Colonic mucosa (tissue), 4 donors: ENCODE measurements around the gene TRNT1. TPM values are rescaled to one million over a fixed set of nuclear protein-coding genes. Genes with fewer than 3 reads are reported as not detected.

Experiments
- DNase-seq: peaks from one replicate; pipeline ENCODE4 v3.0.0-alpha.2; 2020
- H3K27ac ChIP-seq: fragments of 200-600 bp; one replicate; pipeline ENCODE4 v1.8.0; 2021
- H3K27me3 ChIP-seq: fragments of 200-600 bp; one replicate; pipeline ENCODE4 v1.8.0; 2021
- H3K36me3 ChIP-seq: fragments of 200-600 bp; one replicate; pipeline ENCODE4 v1.8.0; 2021
- H3K4me1 ChIP-seq: fragments of 200-600 bp; one replicate; pipeline ENCODE4 v1.8.0; 2021; ENCODE audit warnings: mild to moderate bottlenecking
- H3K4me3 ChIP-seq: fragments of 200-600 bp; one replicate; pipeline ENCODE4 v1.8.0; 2021
- H3K9ac ChIP-seq, 2 donors: one replicate each; pipeline ENCODE4 v1.7.0; 2013; ENCODE audit warnings: control low read depth in 2 of 2, low read depth in 2 of 2, low read length in 2 of 2
- H3K9me3 ChIP-seq: fragments of 200-600 bp; one replicate; pipeline ENCODE4 v1.8.0; 2021
- intact Hi-C: fragments of 100-400 bp; cut with DNase I; formaldehyde crosslinking; loops from one replicate; pipeline ENCODE4 v1.14.1; 2022
- total RNA-seq, 2 donors: library from RNA; stranded (reverse); fragmentation: NEBNext Ultra II Directional in 1 of 2; extraction: Animal tissue kit (Norgen Biotek cat#: 25700) in 1 of 2; gene quantifications; one replicate each; pipeline ENCODE4 v1.2.1, GENCODE V29; 2021
- TF ChIP-seq, protein P1 (sequence below): fragments of 200-600 bp; IDR thresholded peaks from one replicate; pipeline ENCODE4 v1.8.0; 2022; ENCODE audit warnings: antibody characterized with exemption, mild to moderate bottlenecking
- donor health status: healthy.
- donor health status: DM: no; HTN: no; CAD: no.
- donor health status: DM: no; HTN: no; CAD: no.

The TRNT1 gene
- total RNA-seq, 2 donors from 2014 or later = 15.7 to 26.8 TPM

GRCh38 chr3:3160826-3161225, 34.1 kb downstream of the TRNT1 start:
- no peaks in the 10 kb centered on the region for H3K4me1 ChIP-seq
- H3K4me3 ChIP-seq = no peak overlapping the region
- TF ChIP-seq, protein P1, sequence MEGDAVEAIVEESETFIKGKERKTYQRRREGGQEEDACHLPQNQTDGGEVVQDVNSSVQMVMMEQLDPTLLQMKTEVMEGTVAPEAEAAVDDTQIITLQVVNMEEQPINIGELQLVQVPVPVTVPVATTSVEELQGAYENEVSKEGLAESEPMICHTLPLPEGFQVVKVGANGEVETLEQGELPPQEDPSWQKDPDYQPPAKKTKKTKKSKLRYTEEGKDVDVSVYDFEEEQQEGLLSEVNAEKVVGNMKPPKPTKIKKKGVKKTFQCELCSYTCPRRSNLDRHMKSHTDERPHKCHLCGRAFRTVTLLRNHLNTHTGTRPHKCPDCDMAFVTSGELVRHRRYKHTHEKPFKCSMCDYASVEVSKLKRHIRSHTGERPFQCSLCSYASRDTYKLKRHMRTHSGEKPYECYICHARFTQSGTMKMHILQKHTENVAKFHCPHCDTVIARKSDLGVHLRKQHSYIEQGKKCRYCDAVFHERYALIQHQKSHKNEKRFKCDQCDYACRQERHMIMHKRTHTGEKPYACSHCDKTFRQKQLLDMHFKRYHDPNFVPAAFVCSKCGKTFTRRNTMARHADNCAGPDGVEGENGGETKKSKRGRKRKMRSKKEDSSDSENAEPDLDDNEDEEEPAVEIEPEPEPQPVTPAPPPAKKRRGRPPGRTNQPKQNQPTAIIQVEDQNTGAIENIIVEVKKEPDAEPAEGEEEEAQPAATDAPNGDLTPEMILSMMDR = no peak
- no peak for DNase-seq
- H3K9ac ChIP-seq = no peak overlapping the region
- H3K27me3 ChIP-seq = no peaks in the 10 kb centered on the region
- no peak overlapping the region for H3K27ac ChIP-seq
- no peaks in the 10 kb centered on the region for H3K9me3 ChIP-seq
- H3K36me3 ChIP-seq = peaks cover 6% of the 10 kb centered on the region
- intact Hi-C loops = no loop called here

DNA sequence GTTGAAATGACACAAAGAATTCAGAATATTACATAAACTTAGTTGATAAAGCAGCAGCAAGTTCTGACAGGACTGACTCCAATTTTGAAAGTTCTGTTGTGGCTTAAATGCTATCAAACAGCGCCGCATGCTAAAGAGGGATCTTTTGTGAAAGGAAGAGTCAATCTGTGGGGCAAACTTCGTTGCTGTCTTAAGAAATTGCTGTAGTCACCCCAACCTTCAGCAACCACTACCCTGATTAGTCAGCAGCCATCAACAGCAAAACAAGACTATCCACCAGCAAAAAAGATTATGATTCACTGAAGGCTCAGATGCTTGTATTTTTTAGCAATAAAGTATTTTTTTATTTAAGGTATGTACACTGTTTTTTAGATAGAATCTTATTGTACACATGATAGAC, 38.5 kb downstream of the TRNT1 start:
- no peak for DNase-seq
- no peak overlapping the region for H3K27ac ChIP-seq
- no peak overlapping the region for H3K4me3 ChIP-seq
- no peaks in the 10 kb centered on the region for H3K9me3 ChIP-seq
- H3K27me3 ChIP-seq = no peaks in the 10 kb centered on the region
- intact Hi-C loops = no loop called here
- no peaks in the 10 kb centered on the region for H3K4me1 ChIP-seq
- H3K9ac ChIP-seq = no peak overlapping the region
- TF ChIP-seq, protein P1 = no peak
- H3K36me3 ChIP-seq = peaks cover 13% of the 10 kb centered on the region

GRCh38 chr3:3165650-3166049, 38.9 kb downstream of the TRNT1 start:
- intact Hi-C loops = no loop called here

GRCh38 chr3:3170998-3171397, 44.3 kb downstream of the TRNT1 start:
- Histone ChIP-seq H3K4me3 (no peak overlapping the region), H3K4me1 (no peaks in the 10 kb centered on the region), H3K9ac (no peak overlapping the region), H3K27ac (no peak overlapping the region), H3K9me3 (no peaks in the 10 kb centered on the region), H3K36me3 (peaks cover 9% of the 10 kb centered on the region), H3K27me3 (no peaks in the 10 kb centered on the region)
- intact Hi-C loops = loop anchor here (5.0 kb wide), 1 partner anchor 34 kb away; no protein-coding TSS in a partner anchor
- TF ChIP-seq, protein P1 = peak; percentile 16
- no peak for DNase-seq

More at GRCh38 chr3:3165650-3166049, 38.9 kb downstream of the TRNT1 start:
- Histone ChIP-seq H3K36me3 (peaks cover 15% of the 10 kb centered on the region), H3K4me3 (no peak overlapping the region), H3K4me1 (no peaks in the 10 kb centered on the region), H3K9ac (no peak overlapping the region), H3K27ac (no peak overlapping the region), H3K9me3 (no peaks in the 10 kb centered on the region), H3K27me3 (no peaks in the 10 kb centered on the region)
- DNase-seq = no peak
- TF ChIP-seq, protein P1 = no peak

- intact Hi-C loops = loop anchor here (5.0 kb wide), 1 partner anchor 35 kb away; no protein-coding TSS in a partner anchor
These were observed 45.9 kb downstream of the TRNT1 start for GRCh38 chr3:3172627-3173026.

More at GRCh38 chr3:3172627-3173026, 45.9 kb downstream of the TRNT1 start:
- no peaks in the 10 kb centered on the region for H3K9me3 ChIP-seq
- no peak for DNase-seq
- TF ChIP-seq, protein P1 = no peak
- no peak overlapping the region for H3K4me3 ChIP-seq
- H3K9ac ChIP-seq = no peak overlapping the region
- H3K27ac ChIP-seq = peak overlapping the region; percentile 56
- H3K36me3 ChIP-seq = peaks cover 4% of the 10 kb centered on the region
- no peaks in the 10 kb centered on the region for H3K4me1 ChIP-seq
- no peaks in the 10 kb centered on the region for H3K27me3 ChIP-seq
